Nephron progenitor cell (in vitro differentiated cells): ENCODE data around the gene LILRB1.

Experiments
- DNase-seq: peaks from one replicate; pipeline ENCODE4 v3.0.0; 2021
- H3K27ac Mint-ChIP-seq: 2 replicates; pipeline ENCODE4 v1.8.0; 2021; ENCODE audit warnings: mild to moderate bottlenecking, moderate library complexity, mixed read lengths
- H3K27me3 Mint-ChIP-seq: 2 replicates; pipeline ENCODE4 v1.8.0; 2021; ENCODE audit warnings: mild to moderate bottlenecking, low read depth, mixed read lengths; ENCODE audit not compliant: poor library complexity
- H3K36me3 Mint-ChIP-seq: 2 replicates; pipeline ENCODE4 v1.8.0; 2021; ENCODE audit warnings: low read depth, mixed read lengths
- H3K4me1 Mint-ChIP-seq: 2 replicates; pipeline ENCODE4 v1.8.0; 2021; ENCODE audit warnings: mixed read lengths
- H3K4me3 Mint-ChIP-seq: 2 replicates; pipeline ENCODE4 v1.8.0; 2021; ENCODE audit warnings: mild to moderate bottlenecking, moderate library complexity, mixed read lengths
- H3K9me3 Mint-ChIP-seq: 2 replicates; pipeline ENCODE4 v1.8.0; 2021; ENCODE audit warnings: mild to moderate bottlenecking, moderate library complexity, mixed read lengths
- CTCF ChIP-seq: fragments of 200-600 bp; sonication (generic); IDR thresholded peaks from 2 replicates; pipeline ENCODE4 v1.5.0; 2021; ENCODE audit warnings: antibody characterized with exemption

Gene LILRB1

GRCh38 chr19:54609356-54609791, 20.9 kb upstream of the LILRB1 start:
- no peak overlapping the region for H3K27ac Mint-ChIP-seq
- H3K4me1 Mint-ChIP-seq, result no peaks in the 10 kb centered on the region
- no peak overlapping the region for H3K4me3 Mint-ChIP-seq
- no peaks in the 10 kb centered on the region for H3K27me3 Mint-ChIP-seq
- H3K36me3 Mint-ChIP-seq, result no peaks in the 10 kb centered on the region
- peaks cover 96% of the 10 kb centered on the region for H3K9me3 Mint-ChIP-seq
- DNase-seq, result no peak
- TF ChIP-seq CTCF, result no peak

GRCh38 chr19:54612428-54612827, 17.9 kb upstream of the LILRB1 start:
- DNase-seq, result no peak
- Mint-ChIP-seq H3K27ac (no peak overlapping the region), H3K27me3 (peaks cover 6% of the 10 kb centered on the region), H3K36me3 (no peaks in the 10 kb centered on the region), H3K4me3 (no peak overlapping the region), H3K4me1 (no peaks in the 10 kb centered on the region), H3K9me3 (peaks cover 96% of the 10 kb centered on the region)
- TF ChIP-seq CTCF, result no peak

DNA sequence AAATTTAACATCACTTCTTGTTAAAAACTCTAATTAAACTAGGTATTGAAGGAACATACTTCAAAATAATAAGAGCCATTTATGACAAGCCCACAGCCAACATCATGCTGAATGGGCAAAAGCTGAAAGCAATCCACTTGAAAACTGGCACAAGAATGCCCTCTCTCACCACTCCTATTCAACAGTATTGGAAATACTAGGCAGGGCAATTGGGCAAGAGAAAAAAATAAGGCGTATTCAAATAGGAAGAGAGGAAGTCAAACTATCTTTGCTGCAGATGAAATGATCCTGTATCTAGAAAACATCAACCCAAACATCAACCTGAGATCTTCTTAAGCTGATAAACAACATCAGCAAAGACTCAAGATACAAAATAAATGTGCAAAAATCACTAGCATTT, 15.6 kb upstream of the LILRB1 start:
- H3K9me3 Mint-ChIP-seq, result peaks cover 92% of the 10 kb centered on the region

DNA sequence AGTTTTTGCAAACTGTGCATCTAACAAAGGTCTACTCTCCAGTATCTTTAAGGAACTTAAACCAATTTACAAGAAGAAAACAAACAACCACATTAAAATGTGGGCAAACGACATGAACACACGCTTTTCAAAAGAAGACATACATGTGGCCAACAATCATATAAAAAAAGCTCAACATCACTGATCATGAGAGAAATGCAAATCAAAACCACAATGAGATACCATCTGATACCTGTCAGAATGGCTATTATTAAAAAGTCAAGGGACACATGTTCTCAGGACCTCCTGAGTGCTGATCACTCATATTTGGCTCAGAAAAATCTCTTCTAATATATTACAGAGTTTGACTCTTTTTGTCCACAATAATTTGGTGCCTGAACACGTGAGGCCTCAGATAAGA, 14.2 kb upstream of the LILRB1 start:
- Mint-ChIP-seq H3K27me3 (peaks cover 6% of the 10 kb centered on the region), H3K36me3 (no peaks in the 10 kb centered on the region), H3K9me3 (peaks cover 87% of the 10 kb centered on the region), H3K4me1 (no peaks in the 10 kb centered on the region), H3K4me3 (no peak overlapping the region), H3K27ac (no peak overlapping the region)
- TF ChIP-seq CTCF, result no peak
- DNase-seq, result no peak

More for the DNA sequence above, 15.6 kb upstream of the LILRB1 start:
- no peak overlapping the region for H3K4me3 Mint-ChIP-seq
- no peak for TF ChIP-seq CTCF
- no peak overlapping the region for H3K27ac Mint-ChIP-seq
- no peaks in the 10 kb centered on the region for H3K4me1 Mint-ChIP-seq
- no peak for DNase-seq
- no peaks in the 10 kb centered on the region for H3K36me3 Mint-ChIP-seq
- peaks cover 6% of the 10 kb centered on the region for H3K27me3 Mint-ChIP-seq

DNA sequence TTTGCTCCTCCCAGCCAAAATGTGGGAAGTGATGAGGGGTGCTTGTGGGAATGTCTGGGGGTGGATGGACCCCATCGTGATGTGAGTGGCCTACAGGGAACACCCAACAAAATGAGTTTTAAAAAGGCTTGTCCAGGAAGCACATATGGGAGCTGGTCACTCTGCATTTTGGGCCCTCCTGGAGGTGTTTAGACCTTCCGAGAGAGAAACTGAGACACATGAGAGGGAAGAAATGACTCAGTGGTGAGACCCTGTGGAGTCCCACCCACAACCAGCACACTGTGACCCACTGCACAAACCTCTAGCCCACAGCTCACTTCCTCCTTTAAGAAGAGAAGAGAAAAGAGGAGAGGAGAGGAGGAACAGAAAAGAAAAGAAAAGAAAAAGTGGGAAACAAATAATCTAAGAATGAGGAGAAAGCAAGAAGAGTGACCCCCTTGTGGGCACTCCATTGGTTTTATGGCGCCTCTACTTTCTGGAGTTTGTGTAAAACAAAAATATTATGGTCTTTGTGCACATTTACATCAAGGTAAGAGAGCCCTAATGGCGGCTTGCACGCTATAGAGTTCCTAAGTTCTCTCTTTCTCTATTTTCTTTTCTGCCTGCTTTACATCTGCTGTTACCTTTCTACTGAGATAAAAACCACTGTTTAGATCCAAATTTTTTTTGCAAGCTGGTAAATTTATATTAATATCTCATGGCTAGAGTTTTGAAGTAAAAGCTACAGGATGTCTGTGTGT, 13.3 kb upstream of the LILRB1 start:
- DNase-seq, result no peak
- H3K4me1 Mint-ChIP-seq, result no peaks in the 10 kb centered on the region
- no peak for TF ChIP-seq CTCF
- H3K27me3 Mint-ChIP-seq, result peaks cover 6% of the 10 kb centered on the region
- H3K36me3 Mint-ChIP-seq, result no peaks in the 10 kb centered on the region
- no peak overlapping the region for H3K27ac Mint-ChIP-seq
- H3K4me3 Mint-ChIP-seq, result no peak overlapping the region
- peaks cover 86% of the 10 kb centered on the region for H3K9me3 Mint-ChIP-seq

GRCh38 chr19:54620464-54620863, 9.8 kb upstream of the LILRB1 start:
- Mint-ChIP-seq H3K9me3 (peaks cover 74% of the 10 kb centered on the region), H3K27me3 (peaks cover 9% of the 10 kb centered on the region), H3K4me1 (no peaks in the 10 kb centered on the region), H3K36me3 (no peaks in the 10 kb centered on the region), H3K27ac (no peak overlapping the region), H3K4me3 (no peak overlapping the region)
- no peak for TF ChIP-seq CTCF
- no peak for DNase-seq
